Neural progenitor cell (in vitro differentiated cells): Measurements from ENCODE around the gene R3HDM2. TPM values are rescaled to one million over a fixed set of nuclear protein-coding genes. Genes with fewer than 3 reads are reported as not detected.
A peak's percentile ranks its signal among the peaks of the same experiment; 100 is the strongest.

Experiments used
- DNase-seq: peaks from one replicate; pipeline ENCODE4 v3.0.0-alpha.2; 2016; ENCODE audit warnings: low spot score
- H2AFZ ChIP-seq: fragments of 200-600 bp; sonication (generic); replicated peaks from 2 replicates; pipeline ENCODE4 v1.6.1; 2016; ENCODE audit warnings: antibody characterized with exemption
- H3F3A ChIP-seq: fragments of 200-600 bp; sonication (generic); 2 replicates; pipeline ENCODE4 v1.6.1; 2016; ENCODE audit warnings: antibody characterized with exemption, low read depth
- H3K27ac ChIP-seq: fragments of 200-600 bp; sonication (generic); 2 replicates; pipeline ENCODE4 v1.5.1; 2016; ENCODE audit warnings: mild to moderate bottlenecking
- H3K27me3 ChIP-seq: fragments of 200-600 bp; sonication (generic); 2 replicates; pipeline ENCODE4 v1.6.1; 2016; ENCODE audit warnings: mild to moderate bottlenecking, moderate library complexity
- H3K36me3 ChIP-seq: fragments of 200-600 bp; sonication (generic); 2 replicates; pipeline ENCODE4 v1.5.1; 2016
- H3K4me1 ChIP-seq: fragments of 200-600 bp; sonication (generic); 2 replicates; pipeline ENCODE4 v1.6.1; 2016; ENCODE audit warnings: mixed run types
- H3K4me2 ChIP-seq: fragments of 200-600 bp; sonication (generic); 2 replicates; pipeline ENCODE4 v1.6.1; 2016
- H3K4me3 ChIP-seq: fragments of 200-600 bp; sonication (generic); 2 replicates; pipeline ENCODE4 v1.5.1; 2016
- H3K79me2 ChIP-seq: fragments of 200-600 bp; sonication (generic); 2 replicates; pipeline ENCODE4 v1.6.1; 2016; ENCODE audit warnings: low read depth
- H3K9ac ChIP-seq: fragments of 200-600 bp; sonication (generic); 2 replicates; pipeline ENCODE4 v1.6.1; 2016
- H3K9me3 ChIP-seq: fragments of 200-600 bp; sonication (generic); 2 replicates; pipeline ENCODE4 v1.5.1; 2016; ENCODE audit warnings: low read depth
- H4K20me1 ChIP-seq: fragments of 200-600 bp; sonication (generic); 2 replicates; pipeline ENCODE4 v1.6.1; 2016; ENCODE audit warnings: low read depth
- H3K27ac Mint-ChIP-seq: 3 replicates; pipeline ENCODE4 v1.8.0; 2021; ENCODE audit warnings: mixed read lengths
- H3K27me3 Mint-ChIP-seq: 2 replicates; pipeline ENCODE4 v1.8.0; 2022; ENCODE audit warnings: low read depth, mild to moderate bottlenecking, inconsistent platforms, moderate library complexity, mixed read lengths; ENCODE audit not compliant: insufficient read depth
- H3K36me3 Mint-ChIP-seq: 3 replicates; pipeline ENCODE4 v1.8.0; 2021; ENCODE audit warnings: mixed read lengths
- H3K4me1 Mint-ChIP-seq: 3 replicates; pipeline ENCODE4 v1.8.0; 2021; ENCODE audit warnings: mixed read lengths
- H3K4me3 Mint-ChIP-seq: 3 replicates; pipeline ENCODE4 v1.8.0; 2021; ENCODE audit warnings: mild to moderate bottlenecking, moderate library complexity, mixed read lengths
- H3K9me3 Mint-ChIP-seq: 3 replicates; pipeline ENCODE4 v1.8.0; 2020; ENCODE audit warnings: mixed read lengths
- EZH2 ChIP-seq: fragments of 200-600 bp; sonication (generic); IDR thresholded peaks from 2 replicates; pipeline ENCODE4 v1.6.1; 2017; ENCODE audit warnings: antibody characterized with exemption, mild to moderate bottlenecking, moderate library complexity
- EZH2phosphoT487 ChIP-seq: fragments of 200-600 bp; sonication (generic); IDR thresholded peaks from 2 replicates; pipeline ENCODE4 v1.6.1; 2017; ENCODE audit warnings: antibody characterized with exemption
- total RNA-seq: library from RNA; depleted of rRNA; stranded (reverse); fragments of >200 nt; gene quantifications from 2 replicates; pipeline ENCODE4 v1.2.3, GENCODE V29; 2015; ENCODE audit warnings: low replicate concordance
- TF ChIP-seq, protein P1 (sequence below): fragments of 200-600 bp; sonication (generic); IDR thresholded peaks from 2 replicates; pipeline ENCODE4 v1.5.1; 2017; ENCODE audit warnings: antibody characterized with exemption, mild to moderate bottlenecking

R3HDM2 gene
- total RNA-seq, 1 donor from 2014 or later: 40.0 TPM

- no peak for DNase-seq
- Mint-ChIP-seq H3K27me3 (peaks cover 85% of the 10 kb centered on the region), H3K4me3 (peak overlapping the region; percentile 39), H3K36me3 (peaks cover 2% of the 10 kb centered on the region), H3K27ac (no peak overlapping the region), H3K4me1 (peaks cover 47% of the 10 kb centered on the region), H3K9me3 (peaks cover 7% of the 10 kb centered on the region)
- Histone ChIP-seq H3K36me3 (no peaks in the 10 kb centered on the region), H3K9me3 (no peaks in the 10 kb centered on the region), H3K79me2 (no peaks in the 10 kb centered on the region), H3K4me1 (peaks cover 62% of the 10 kb centered on the region), H3K27me3 (peaks cover 100% of the 10 kb centered on the region), H2AFZ (no peak overlapping the region), H4K20me1 (peaks cover 60% of the 10 kb centered on the region), H3F3A (peaks cover 59% of the 10 kb centered on the region), H3K27ac (no peak overlapping the region), H3K4me2 (peak overlapping the region; percentile 54), H3K4me3 (no peak overlapping the region), H3K9ac (no peak overlapping the region)
- TF ChIP-seq, protein P1, sequence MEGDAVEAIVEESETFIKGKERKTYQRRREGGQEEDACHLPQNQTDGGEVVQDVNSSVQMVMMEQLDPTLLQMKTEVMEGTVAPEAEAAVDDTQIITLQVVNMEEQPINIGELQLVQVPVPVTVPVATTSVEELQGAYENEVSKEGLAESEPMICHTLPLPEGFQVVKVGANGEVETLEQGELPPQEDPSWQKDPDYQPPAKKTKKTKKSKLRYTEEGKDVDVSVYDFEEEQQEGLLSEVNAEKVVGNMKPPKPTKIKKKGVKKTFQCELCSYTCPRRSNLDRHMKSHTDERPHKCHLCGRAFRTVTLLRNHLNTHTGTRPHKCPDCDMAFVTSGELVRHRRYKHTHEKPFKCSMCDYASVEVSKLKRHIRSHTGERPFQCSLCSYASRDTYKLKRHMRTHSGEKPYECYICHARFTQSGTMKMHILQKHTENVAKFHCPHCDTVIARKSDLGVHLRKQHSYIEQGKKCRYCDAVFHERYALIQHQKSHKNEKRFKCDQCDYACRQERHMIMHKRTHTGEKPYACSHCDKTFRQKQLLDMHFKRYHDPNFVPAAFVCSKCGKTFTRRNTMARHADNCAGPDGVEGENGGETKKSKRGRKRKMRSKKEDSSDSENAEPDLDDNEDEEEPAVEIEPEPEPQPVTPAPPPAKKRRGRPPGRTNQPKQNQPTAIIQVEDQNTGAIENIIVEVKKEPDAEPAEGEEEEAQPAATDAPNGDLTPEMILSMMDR: no peak
- TF ChIP-seq EZH2: no peak
- TF ChIP-seq EZH2phosphoT487: no peak
These were observed 208.3 kb downstream of the R3HDM2 start for GRCh38 chr12:57222286-57223190.

DNA sequence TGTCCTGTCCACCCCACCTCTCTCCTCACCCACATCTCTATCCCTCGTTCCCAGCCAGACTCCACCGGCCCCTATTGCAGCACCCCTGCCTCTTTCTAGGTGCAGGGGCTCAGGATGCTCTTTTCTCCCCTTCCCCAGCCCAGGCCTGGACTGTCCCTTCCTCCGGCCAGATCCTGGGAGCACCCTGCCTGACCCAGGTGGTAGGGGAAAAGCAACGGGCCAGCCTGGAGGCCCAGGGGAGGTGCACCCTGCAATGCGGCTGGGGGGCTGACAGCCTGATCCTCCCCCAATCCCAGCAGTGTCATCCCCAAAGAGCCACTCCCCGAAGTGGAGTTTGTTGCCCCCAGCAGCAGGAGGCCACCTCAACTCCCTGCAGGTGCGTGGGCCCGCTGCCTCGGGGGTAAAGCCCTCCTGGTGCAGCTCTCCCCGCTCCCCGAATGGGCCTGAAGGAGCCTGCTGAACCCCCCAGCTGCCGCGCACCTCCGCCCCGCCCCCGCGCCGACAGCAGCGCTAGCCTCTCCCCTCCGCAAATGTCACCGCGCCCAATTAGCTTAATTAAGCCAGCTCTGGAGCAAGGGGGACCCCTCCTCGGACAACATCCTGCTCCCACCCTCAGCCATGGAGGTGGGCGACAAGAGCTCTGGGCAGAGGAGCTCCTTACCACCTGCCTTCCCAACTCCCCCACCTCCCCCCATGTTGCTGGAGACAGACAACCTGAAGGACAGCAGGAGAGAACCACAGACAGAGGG is 209.5 kb downstream of the R3HDM2 start:
- H3K4me1 ChIP-seq: peaks cover 59% of the 10 kb centered on the region
- peaks cover 2% of the 10 kb centered on the region for H3K36me3 Mint-ChIP-seq
- H3K4me1 Mint-ChIP-seq: peaks cover 42% of the 10 kb centered on the region
- H3F3A ChIP-seq: peaks cover 56% of the 10 kb centered on the region
- no peaks in the 10 kb centered on the region for H3K79me2 ChIP-seq
- H3K4me3 ChIP-seq: no peak overlapping the region
- no peak overlapping the region for H3K9ac ChIP-seq
- H3K27me3 ChIP-seq: peaks cover 100% of the 10 kb centered on the region
- DNase-seq: no peak
- H3K27ac ChIP-seq: no peak overlapping the region
- H4K20me1 ChIP-seq: peaks cover 66% of the 10 kb centered on the region
- H2AFZ ChIP-seq: no peak overlapping the region
- H3K27ac Mint-ChIP-seq: no peak overlapping the region
- TF ChIP-seq EZH2phosphoT487 (peak; percentile 26), EZH2 (peak; percentile 52)
- TF ChIP-seq, protein P1: no peak
- no peaks in the 10 kb centered on the region for H3K36me3 ChIP-seq
- peak overlapping the region; percentile 54 for H3K4me2 ChIP-seq
- peaks cover 9% of the 10 kb centered on the region for H3K9me3 Mint-ChIP-seq
- peaks cover 85% of the 10 kb centered on the region for H3K27me3 Mint-ChIP-seq
- H3K9me3 ChIP-seq: no peaks in the 10 kb centered on the region
- peak overlapping the region; percentile 76 for H3K4me3 Mint-ChIP-seq

DNA sequence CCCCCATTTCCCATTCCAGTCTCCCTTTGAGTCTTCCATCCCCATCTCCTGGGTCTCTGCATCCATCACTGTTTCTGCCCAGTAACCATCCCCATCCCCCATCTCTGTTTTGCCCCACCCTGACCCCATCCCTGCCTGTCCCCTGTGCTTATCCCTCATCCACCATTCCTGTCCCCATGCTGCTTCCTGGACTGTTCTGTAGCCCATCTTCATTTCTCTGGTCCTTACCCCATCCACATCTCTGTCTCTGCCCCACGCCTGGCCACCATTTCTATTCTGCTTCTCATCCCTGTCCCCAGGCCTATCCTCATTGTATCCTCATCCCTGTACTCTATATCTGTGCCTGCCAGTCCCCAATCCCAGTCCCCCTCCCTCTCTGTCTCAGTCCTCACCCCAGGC is 210.1 kb downstream of the R3HDM2 start:
- peaks cover 67% of the 10 kb centered on the region for H4K20me1 ChIP-seq
- no peak overlapping the region for H3K27ac ChIP-seq
- H3K27ac Mint-ChIP-seq: no peak overlapping the region
- no peaks in the 10 kb centered on the region for H3K79me2 ChIP-seq
- TF ChIP-seq EZH2phosphoT487 (no peak), EZH2 (no peak)
- TF ChIP-seq, protein P1: no peak
- DNase-seq: no peak
- H3K4me1 ChIP-seq: peaks cover 61% of the 10 kb centered on the region
- peak overlapping the region; percentile 43 for H3K4me3 ChIP-seq
- H3K27me3 ChIP-seq: peaks cover 100% of the 10 kb centered on the region
- no peak overlapping the region for H2AFZ ChIP-seq
- H3K9me3 ChIP-seq: no peaks in the 10 kb centered on the region
- H3K27me3 Mint-ChIP-seq: peaks cover 84% of the 10 kb centered on the region
- H3K4me1 Mint-ChIP-seq: peaks cover 41% of the 10 kb centered on the region
- H3K4me3 Mint-ChIP-seq: peak overlapping the region; percentile 76
- peaks cover 9% of the 10 kb centered on the region for H3K9me3 Mint-ChIP-seq
- no peak overlapping the region for H3K9ac ChIP-seq
- peaks cover 58% of the 10 kb centered on the region for H3F3A ChIP-seq
- H3K4me2 ChIP-seq: peak overlapping the region; percentile 90
- peaks cover 2% of the 10 kb centered on the region for H3K36me3 Mint-ChIP-seq
- H3K36me3 ChIP-seq: no peaks in the 10 kb centered on the region
